Activated CD4-positive, alpha-beta T cell treated with anti-CD3 and anti-CD28 coated beads for 36 hours (primary cell): ENCODE measurements around the gene OBP2B. TPM values are rescaled to one million over a fixed set of nuclear protein-coding genes. Genes with fewer than 3 reads are reported as not detected.
"Not testable (repeated sequence)": the region's sequence is repeated elsewhere in the genome, so short reads cannot be mapped to it uniquely, and the experiment has no call there.

Experiments used
- ATAC-seq: fragments of 200-7000 bp; cut with Tn5 transposase; one replicate; pipeline ENCODE4 v1.10.0; 2021; ENCODE audit warnings: mild to moderate bottlenecking, moderate library complexity
- CTCF ChIA-PET: fragments of 350-600 bp; sonication (Branson Sonifier 250); formaldehyde crosslinking; loops from one replicate; lab custom pipeline; 2021; ENCODE audit warnings: antibody characterized with exemption; lab: Charles Lee
- POLR2A ChIA-PET: fragments of 350-600 bp; sonication (Branson Sonifier 250); formaldehyde crosslinking; loops from one replicate; lab custom pipeline; 2021; ENCODE audit warnings: antibody characterized with exemption, inconsistent platforms; lab: Charles Lee
- DNase-seq: peaks from one replicate; pipeline ENCODE4 v3.0.0-alpha.2; 2020
- H3K27ac Mint-ChIP-seq: one replicate; pipeline ENCODE4 v1.8.0; 2021; ENCODE audit warnings: mixed read lengths
- H3K27me3 Mint-ChIP-seq: one replicate; pipeline ENCODE4 v1.8.0; 2021; ENCODE audit warnings: mixed read lengths
- H3K36me3 Mint-ChIP-seq: one replicate; pipeline ENCODE4 v1.8.0; 2021; ENCODE audit warnings: low read depth, mixed read lengths
- H3K4me1 Mint-ChIP-seq: one replicate; pipeline ENCODE4 v1.8.0; 2021; ENCODE audit warnings: mixed read lengths
- H3K4me3 Mint-ChIP-seq: one replicate; pipeline ENCODE4 v1.8.0; 2021; ENCODE audit warnings: mild to moderate bottlenecking, moderate library complexity, mixed read lengths
- H3K9me3 Mint-ChIP-seq: one replicate; pipeline ENCODE4 v1.8.0; 2021; ENCODE audit warnings: low read depth, mixed read lengths
- intact Hi-C, 2 experiments: fragments of 100-400 bp; cut with DNase I in 1 of 2; cut with micrococcal nuclease in 1 of 2; formaldehyde crosslinking; loops; one replicate each; pipeline versions ENCODE4 v1.14.2 to v1.15.1; 2022 to 2024; cut with DNase I, micrococcal nuclease
- total RNA-seq, 2 experiments: library from RNA; stranded (reverse); gene quantifications; one replicate each; pipeline ENCODE4 v1.2.3, GENCODE V29; 2021

OBP2B gene, protein sequence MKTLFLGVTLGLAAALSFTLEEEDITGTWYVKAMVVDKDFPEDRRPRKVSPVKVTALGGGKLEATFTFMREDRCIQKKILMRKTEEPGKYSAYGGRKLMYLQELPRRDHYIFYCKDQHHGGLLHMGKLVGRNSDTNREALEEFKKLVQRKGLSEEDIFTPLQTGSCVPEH
- total RNA-seq: not detected

DNA sequence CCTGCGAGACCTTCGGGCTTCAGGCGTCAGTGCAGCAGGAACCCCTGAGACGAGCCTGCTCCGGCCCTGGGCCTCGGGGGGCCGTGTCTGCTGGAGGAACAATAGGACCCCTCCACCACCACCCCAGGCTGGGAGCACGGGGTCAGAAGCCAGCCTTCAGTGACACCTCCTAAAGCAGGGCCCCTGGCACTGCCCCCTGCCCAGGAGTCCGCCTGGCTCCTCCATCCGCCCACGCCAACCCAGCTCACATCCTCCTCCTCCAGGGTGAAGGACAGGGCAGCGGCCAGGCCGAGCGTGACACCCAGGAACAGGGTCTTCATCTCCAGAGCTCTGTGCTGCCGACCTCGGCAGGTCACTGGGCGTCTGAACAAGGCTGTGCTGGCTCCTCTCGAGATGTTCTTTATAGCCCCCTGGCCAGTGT is at the start of gene OBP2B:
Gene OBP2B (minus strand): TSS at position 371 of the 421 bp plus-strand sequence. CDS start 51 bp downstream, at position 320.
- DNase-seq, H3K27ac Mint-ChIP-seq, H3K36me3 Mint-ChIP-seq, H3K4me1 Mint-ChIP-seq, POLR2A ChIA-PET, ATAC-seq, H3K9me3 Mint-ChIP-seq, CTCF ChIA-PET: not testable (repeated sequence)
- H3K4me3 Mint-ChIP-seq: peak within 1 kb of the TSS; percentile 12
- intact Hi-C loops: loop anchor here in 1 of 2 experiments (10.0 kb wide), 1 partner anchor 494 kb away; no protein-coding TSS in a partner anchor
- peaks cover 21% of the 10 kb centered on the region for H3K27me3 Mint-ChIP-seq

DNA sequence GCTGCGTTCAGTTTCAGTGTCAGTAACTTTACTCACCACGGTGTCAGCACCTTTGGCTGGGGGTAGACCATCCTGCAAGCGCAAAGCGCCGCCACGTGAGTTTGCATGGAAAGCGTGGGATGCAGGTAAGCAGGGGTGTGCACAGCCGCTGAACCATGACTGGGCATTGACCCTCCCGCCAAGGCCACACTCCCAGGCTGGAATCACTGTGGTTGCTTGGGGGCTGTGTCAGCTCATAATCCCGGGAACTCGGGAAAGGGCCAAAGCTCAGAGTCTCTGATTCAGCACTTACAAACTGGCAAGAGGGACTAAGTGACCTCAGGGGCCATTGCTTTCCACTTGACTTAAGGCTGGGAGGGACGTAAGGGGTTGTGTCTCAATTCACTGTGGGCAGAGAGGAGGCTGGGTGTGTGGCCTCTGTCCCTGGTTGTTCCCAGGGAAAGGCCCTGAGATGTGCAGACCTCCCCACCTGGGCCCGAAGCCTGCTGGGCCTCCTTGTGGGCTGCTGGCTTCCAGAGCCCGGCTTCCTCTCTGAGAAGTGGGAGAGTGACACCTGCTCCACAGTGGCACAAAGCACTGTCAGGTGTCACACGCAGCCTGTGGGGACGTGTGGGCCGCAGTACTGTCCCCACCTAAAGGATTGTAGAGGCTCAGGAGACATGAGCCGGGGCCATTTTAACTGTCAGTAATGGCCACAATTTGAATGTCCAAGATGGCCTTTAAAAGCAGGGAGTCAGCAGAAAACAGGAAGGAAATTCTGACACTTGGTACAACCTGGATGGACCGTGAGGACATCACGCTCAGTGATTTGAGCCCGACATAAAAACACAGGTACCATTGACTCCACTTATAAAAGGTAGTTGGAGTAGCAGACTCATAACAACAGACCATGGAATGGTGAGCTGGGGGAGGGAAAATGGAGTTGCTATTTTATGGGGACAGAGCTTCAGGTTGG is 49.3 kb upstream of the OBP2B start:
- intact Hi-C loops: no loop called here
- Mint-ChIP-seq H3K27me3 (no peaks in the 10 kb centered on the region), H3K4me3 (no peak overlapping the region), H3K36me3 (no peaks in the 10 kb centered on the region), H3K27ac (no peak overlapping the region), H3K4me1 (no peaks in the 10 kb centered on the region), H3K9me3 (no peaks in the 10 kb centered on the region)
- no peak for DNase-seq
- ChIA-PET CTCF (interaction anchor here (0.5 to 1.1 kb wide), 3 partner anchors 17 to 789 kb away, joined by 3 to 5 read pairs (median 5); no protein-coding TSS in a partner anchor), POLR2A (no interaction called here)
- ATAC-seq: no peak

DNA sequence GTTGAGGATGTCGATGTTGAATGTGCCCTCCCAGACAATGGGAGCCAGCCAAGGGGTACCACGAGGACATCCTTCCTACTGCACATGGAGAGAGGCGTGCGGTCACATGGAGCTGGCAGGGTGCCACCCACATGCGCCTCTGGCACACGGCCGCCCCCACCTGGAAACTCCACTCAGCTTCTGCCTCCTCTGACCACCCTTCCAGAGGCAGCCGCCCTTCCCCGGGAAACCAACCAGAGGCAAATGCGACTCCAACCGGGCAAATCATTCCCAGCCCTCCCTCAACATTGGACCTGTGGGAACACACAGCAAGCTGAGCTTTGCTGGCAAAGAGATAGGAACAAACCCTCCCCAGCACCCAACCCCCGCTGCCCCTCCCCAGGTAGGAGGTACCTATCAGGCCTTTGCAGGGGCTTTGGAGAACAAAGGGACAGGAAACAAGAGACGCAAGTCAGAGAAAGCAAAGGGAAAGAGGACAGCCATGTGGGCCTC is 48.5 kb upstream of the OBP2B start:
- POLR2A ChIA-PET: interaction anchor here (0.6 kb wide), 1 partner anchor 12 kb away, joined by 4 read pairs; no protein-coding TSS in a partner anchor
- Mint-ChIP-seq H3K27me3 (no peaks in the 10 kb centered on the region), H3K36me3 (no peaks in the 10 kb centered on the region), H3K4me1 (no peaks in the 10 kb centered on the region), H3K9me3 (no peaks in the 10 kb centered on the region), H3K4me3 (no peak overlapping the region), H3K27ac (no peak overlapping the region)
- no peak for DNase-seq
- ATAC-seq: no peak
- intact Hi-C loops: no loop called here
- CTCF ChIA-PET: interaction anchor here (0.5 to 1.1 kb wide), 2 partner anchors 18 kb away, joined by 3 to 5 read pairs; no protein-coding TSS in a partner anchor

DNA sequence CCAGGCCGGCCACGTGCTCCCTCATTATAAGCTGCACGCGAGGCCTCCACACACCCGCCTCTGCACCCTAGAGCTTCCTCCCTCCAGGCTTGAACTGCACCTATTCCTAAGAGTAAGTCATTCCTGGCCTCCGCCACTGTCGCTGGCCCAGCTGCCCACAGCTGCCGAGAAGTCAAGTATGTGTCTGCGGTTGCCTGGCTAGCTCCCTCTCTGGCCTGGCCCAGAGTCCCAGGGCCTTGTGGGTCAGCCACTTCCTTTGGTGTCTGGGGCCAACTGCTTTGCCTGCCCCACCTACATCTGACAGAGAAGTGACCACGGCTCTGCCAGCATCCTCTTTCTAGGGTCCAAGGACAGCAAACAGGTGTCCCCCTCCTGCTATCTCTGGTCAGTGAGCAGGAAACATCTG is 47.6 kb upstream of the OBP2B start:
- no peaks in the 10 kb centered on the region for H3K36me3 Mint-ChIP-seq
- intact Hi-C loops: no loop called here
- POLR2A ChIA-PET: no interaction called here
- H3K4me1 Mint-ChIP-seq: no peaks in the 10 kb centered on the region
- DNase-seq (no peak), ATAC-seq (no peak)
- no peak overlapping the region for H3K27ac Mint-ChIP-seq
- H3K4me3 Mint-ChIP-seq: no peak overlapping the region
- CTCF ChIA-PET: no interaction called here
- no peaks in the 10 kb centered on the region for H3K27me3 Mint-ChIP-seq
- H3K9me3 Mint-ChIP-seq: no peaks in the 10 kb centered on the region

DNA sequence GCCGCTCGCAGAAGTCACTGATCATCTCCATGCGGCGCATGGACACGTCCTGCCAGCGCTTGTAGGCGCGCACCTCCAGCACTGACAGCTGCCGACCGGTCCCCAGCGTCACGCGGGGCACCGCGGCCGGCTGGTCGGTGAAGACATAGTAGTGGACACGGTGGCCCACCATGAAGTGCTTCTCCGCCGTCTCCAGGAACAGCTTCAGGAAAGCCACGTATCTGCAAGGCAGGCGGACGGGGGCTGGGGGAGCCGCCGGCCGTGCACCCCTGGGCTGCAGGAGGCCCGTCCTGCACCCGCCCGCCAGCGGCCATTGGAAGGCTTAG is 47.0 kb upstream of the OBP2B start:
- Mint-ChIP-seq H3K36me3 (no peaks in the 10 kb centered on the region), H3K27me3 (no peaks in the 10 kb centered on the region), H3K9me3 (no peaks in the 10 kb centered on the region), H3K4me3 (no peak overlapping the region), H3K4me1 (no peaks in the 10 kb centered on the region), H3K27ac (no peak overlapping the region)
- ChIA-PET CTCF (no interaction called here), POLR2A (no interaction called here)
- intact Hi-C loops: no loop called here
- no peak for DNase-seq
- ATAC-seq: no peak

DNA sequence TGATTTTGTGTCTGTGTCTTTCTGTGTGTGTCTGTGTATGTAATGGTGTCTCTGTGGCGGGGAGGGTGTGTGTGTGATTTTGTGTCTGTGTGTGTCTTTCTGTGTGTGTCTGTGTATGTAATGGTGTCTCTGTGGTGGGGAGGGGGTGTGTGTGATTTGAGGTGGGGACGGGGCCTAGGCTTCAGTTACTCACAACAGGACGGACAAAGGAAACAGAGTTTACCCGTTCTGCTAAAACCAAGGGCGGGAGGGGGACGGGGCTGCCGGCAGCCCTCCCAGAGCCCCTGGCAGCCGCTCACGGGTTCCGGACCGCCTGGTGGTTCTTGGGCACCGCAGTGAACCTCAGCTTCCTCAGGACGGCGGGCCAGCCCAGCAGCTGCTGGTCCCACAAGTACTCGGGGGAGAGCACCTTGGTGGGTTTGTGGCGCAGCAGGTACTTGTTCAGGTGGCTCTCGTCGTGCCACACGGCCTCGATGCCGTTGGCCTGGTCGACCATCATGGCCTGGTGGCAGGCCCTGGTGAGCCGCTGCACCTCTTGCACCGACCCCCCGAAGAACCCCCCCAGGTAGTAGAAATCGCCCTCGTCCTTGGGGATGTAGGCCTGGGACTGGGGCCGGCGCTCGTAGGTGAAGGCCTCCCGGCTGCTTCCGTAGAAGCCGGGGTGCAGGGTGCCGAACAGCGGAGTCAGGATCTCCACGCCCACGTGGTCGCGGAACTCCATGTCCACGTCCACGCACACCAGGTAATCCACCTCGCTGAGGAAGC is 46.5 kb upstream of the OBP2B start:
- Mint-ChIP-seq H3K9me3 (no peaks in the 10 kb centered on the region), H3K27me3 (no peaks in the 10 kb centered on the region), H3K4me3 (no peak overlapping the region), H3K4me1 (no peaks in the 10 kb centered on the region), H3K27ac (no peak overlapping the region), H3K36me3 (no peaks in the 10 kb centered on the region)
- CTCF ChIA-PET: no interaction called here
- ATAC-seq: no peak
- intact Hi-C loops: no loop called here
- no peak for DNase-seq
- POLR2A ChIA-PET: no interaction called here

DNA sequence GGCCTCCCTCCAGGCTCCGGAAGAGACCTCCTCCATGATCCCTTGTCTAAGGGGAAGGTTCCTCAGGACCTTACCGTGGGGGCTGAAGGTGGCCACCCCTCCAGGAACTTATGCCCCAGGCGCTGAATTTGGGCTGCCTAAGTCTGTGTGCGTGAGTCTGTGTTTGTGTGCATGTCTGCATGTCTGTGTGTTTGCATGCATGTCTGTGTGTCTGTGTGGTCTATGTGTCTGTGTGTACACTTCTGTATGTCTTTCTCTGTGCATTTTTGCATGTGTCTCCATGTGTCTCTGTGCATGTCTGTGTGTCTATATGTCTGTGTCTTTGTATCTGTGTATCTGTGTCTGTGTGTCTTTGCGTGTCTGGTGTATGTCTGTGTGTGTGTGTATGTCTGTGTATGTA is 45.4 kb upstream of the OBP2B start:
- Mint-ChIP-seq H3K9me3 (no peaks in the 10 kb centered on the region), H3K4me3 (no peak overlapping the region), H3K27ac (no peak overlapping the region), H3K27me3 (peaks cover 3% of the 10 kb centered on the region), H3K4me1 (no peaks in the 10 kb centered on the region), H3K36me3 (no peaks in the 10 kb centered on the region)
- DNase-seq (no peak), ATAC-seq (no peak)
- intact Hi-C loops: no loop called here
- POLR2A ChIA-PET: interaction anchor here (0.5 kb wide), 1 partner anchor 68 kb away, joined by 3 read pairs; no protein-coding TSS in a partner anchor
- CTCF ChIA-PET: no interaction called here

DNA sequence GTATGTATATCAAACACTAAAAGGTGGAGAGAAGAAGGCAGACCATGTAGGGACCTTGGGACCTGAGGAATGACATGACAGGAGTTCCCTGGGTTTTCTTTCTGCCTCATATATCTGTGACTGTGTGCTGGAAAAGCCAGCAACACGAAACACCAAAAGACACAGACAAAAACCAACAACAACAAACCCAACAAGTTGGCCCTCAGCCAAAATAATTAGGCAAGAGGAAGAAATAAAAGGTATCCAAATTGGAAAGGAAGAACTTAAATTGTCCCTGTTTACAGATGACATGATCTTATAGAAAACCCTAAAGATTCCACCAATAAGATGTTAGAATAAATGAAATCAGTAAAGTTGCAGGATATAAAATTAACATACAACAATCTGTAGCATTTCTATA is 44.2 kb upstream of the OBP2B start:
- H3K4me3 Mint-ChIP-seq: no peak overlapping the region

DNA sequence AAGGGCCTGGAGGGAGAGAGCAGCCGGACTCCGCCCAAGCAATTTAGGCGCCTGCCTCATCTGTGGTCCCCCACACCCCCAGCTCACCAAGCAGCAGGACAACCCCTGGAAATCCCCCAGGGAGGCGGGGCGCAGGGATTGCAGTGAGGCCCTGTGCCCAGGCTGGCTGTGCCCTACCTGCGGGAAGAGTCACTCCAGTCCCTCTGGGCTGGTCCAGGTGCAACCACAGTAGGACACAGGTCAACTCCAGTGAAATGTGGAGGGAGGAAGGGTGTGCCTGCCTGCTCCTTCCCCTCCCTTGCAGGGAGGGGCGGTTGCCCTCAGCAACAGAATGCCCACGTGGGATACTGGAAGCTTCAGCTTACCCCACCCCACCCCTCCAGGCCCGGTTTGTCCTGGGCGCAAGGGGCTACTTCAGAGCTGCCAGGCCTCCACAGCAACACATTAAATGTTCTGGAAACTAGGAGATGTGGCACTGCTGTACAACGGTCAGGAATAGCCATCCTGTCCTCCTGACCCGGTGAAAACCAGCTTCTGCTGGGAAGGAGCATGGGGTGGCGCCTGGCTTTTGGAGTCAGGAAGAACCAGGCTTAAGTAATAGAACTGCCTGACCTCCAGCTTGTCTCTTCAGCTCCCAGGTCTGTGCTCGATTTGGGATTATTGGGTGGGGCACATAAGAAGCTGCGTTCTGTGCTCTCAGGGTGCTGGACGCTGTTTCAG is 43.4 kb upstream of the OBP2B start:
- intact Hi-C loops: no loop called here
- Mint-ChIP-seq H3K4me1 (no peaks in the 10 kb centered on the region), H3K4me3 (no peak overlapping the region), H3K27me3 (peaks cover 3% of the 10 kb centered on the region), H3K9me3 (no peaks in the 10 kb centered on the region), H3K36me3 (no peaks in the 10 kb centered on the region), H3K27ac (no peak overlapping the region)
- ATAC-seq (no peak), DNase-seq (no peak)
- POLR2A ChIA-PET: no interaction called here
- CTCF ChIA-PET: interaction anchor here (0.6 to 2.3 kb wide), 2 partner anchors 13 to 102 kb away, joined by 3 to 8 read pairs; no protein-coding TSS in a partner anchor

More for the DNA sequence above, 44.2 kb upstream of the OBP2B start:
- Mint-ChIP-seq H3K9me3 (no peaks in the 10 kb centered on the region), H3K36me3 (no peaks in the 10 kb centered on the region), H3K27me3 (peaks cover 3% of the 10 kb centered on the region), H3K4me1 (no peaks in the 10 kb centered on the region), H3K27ac (no peak overlapping the region)
- POLR2A ChIA-PET: no interaction called here
- no peak for DNase-seq
- CTCF ChIA-PET: interaction anchor here (2.3 kb wide), 1 partner anchor 14 kb away, joined by 8 read pairs; no protein-coding TSS in a partner anchor
- ATAC-seq: no peak
- intact Hi-C loops: no loop called here

DNA sequence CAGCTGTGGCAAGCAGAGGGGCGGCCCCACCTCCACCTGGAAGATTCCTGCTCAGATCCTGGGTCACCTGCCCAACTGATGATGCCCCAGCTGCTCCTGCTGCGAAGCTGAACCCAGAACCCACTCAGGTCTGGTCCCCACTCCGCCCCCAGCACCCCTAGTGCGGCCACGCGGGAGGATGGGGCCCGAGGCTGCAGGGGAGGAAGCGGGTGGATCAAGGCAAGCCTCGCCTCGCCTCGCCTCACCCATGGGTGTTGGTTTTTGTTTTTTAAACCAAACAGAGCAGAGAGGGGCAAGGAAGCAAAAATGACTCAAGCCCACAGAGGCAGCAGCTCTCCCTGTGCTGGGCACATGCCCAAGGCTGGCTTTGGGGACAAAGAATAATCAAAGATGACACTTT is 42.7 kb upstream of the OBP2B start:
- ATAC-seq (no peak), DNase-seq (no peak)
- no peak overlapping the region for H3K27ac Mint-ChIP-seq
- H3K27me3 Mint-ChIP-seq: peaks cover 3% of the 10 kb centered on the region
- no peaks in the 10 kb centered on the region for H3K4me1 Mint-ChIP-seq
- ChIA-PET CTCF (interaction anchor here (1.6 to 2.3 kb wide), 2 partner anchors 11 to 13 kb away, joined by 3 to 8 read pairs; no protein-coding TSS in a partner anchor), POLR2A (no interaction called here)
- no peak overlapping the region for H3K4me3 Mint-ChIP-seq
- no peaks in the 10 kb centered on the region for H3K9me3 Mint-ChIP-seq
- intact Hi-C loops: no loop called here
- no peaks in the 10 kb centered on the region for H3K36me3 Mint-ChIP-seq
